Measurements from ENCODE around the gene TRPM1. TPM values are rescaled to one million over a fixed set of nuclear protein-coding genes. Genes with fewer than 3 reads are reported as not detected.

Gene TRPM1
- total RNA-seq, 1 donor from 2014 or later, result not detected

- Histone ChIP-seq H3K4me3 (no peak overlapping the region), H3K4me1 (no peaks in the 10 kb centered on the region), H3K27ac (no peak overlapping the region), H3K36me3 (no peaks in the 10 kb centered on the region), H3K27me3 (no peaks in the 10 kb centered on the region), H3K9me3 (no peaks in the 10 kb centered on the region)
- no peak for DNase-seq (ENCODE audit: low spot score in 2 of 2)
- TF ChIP-seq, protein P1, sequence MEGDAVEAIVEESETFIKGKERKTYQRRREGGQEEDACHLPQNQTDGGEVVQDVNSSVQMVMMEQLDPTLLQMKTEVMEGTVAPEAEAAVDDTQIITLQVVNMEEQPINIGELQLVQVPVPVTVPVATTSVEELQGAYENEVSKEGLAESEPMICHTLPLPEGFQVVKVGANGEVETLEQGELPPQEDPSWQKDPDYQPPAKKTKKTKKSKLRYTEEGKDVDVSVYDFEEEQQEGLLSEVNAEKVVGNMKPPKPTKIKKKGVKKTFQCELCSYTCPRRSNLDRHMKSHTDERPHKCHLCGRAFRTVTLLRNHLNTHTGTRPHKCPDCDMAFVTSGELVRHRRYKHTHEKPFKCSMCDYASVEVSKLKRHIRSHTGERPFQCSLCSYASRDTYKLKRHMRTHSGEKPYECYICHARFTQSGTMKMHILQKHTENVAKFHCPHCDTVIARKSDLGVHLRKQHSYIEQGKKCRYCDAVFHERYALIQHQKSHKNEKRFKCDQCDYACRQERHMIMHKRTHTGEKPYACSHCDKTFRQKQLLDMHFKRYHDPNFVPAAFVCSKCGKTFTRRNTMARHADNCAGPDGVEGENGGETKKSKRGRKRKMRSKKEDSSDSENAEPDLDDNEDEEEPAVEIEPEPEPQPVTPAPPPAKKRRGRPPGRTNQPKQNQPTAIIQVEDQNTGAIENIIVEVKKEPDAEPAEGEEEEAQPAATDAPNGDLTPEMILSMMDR (IDR thresholded peaks at IDR 0.05), result no peak
- intact Hi-C loops (cut with DNase I), result no loop called here
Observed at GRCh38 chr15:31102374-31103342, 1.1 kb upstream of the TRPM1 start.

DNA sequence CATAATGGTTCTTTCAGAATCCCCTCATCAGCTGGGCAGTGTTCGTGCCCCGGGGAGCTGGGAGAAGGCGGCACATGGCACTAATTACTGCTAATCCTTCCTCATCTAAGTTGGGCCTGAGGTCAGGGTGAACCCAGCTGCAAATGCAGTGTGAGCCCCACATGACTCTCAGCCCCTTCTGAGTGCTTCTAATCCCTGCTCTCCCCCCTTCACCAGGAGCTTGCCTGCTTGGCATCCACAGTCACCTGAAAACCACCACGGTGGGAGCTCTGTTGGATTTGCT is 455 bp upstream of the TRPM1 start:
- intact Hi-C loops (cut with DNase I), result no loop called here
- H3K27ac ChIP-seq, result no peak overlapping the region
- no peaks in the 10 kb centered on the region for H3K9me3 ChIP-seq
- no peaks in the 10 kb centered on the region for H3K36me3 ChIP-seq
- TF ChIP-seq, protein P1 (IDR thresholded peaks at IDR 0.05), result no peak
- H3K4me1 ChIP-seq, result no peaks in the 10 kb centered on the region
- DNase-seq (ENCODE audit: low spot score in 2 of 2), result no peak
- no peak overlapping the region for H3K4me3 ChIP-seq
- H3K27me3 ChIP-seq, result no peaks in the 10 kb centered on the region

GRCh38 chr15:31100738-31101137 is 787 bp downstream of the TRPM1 start:
- DNase-seq (ENCODE audit: low spot score in 2 of 2), result no peak
- H3K27ac ChIP-seq, result no peak overlapping the region
- H3K4me3 ChIP-seq, result no peak overlapping the region
- H3K9me3 ChIP-seq, result no peaks in the 10 kb centered on the region
- intact Hi-C loops (cut with DNase I), result no loop called here
- no peaks in the 10 kb centered on the region for H3K36me3 ChIP-seq
- TF ChIP-seq, protein P1 (IDR thresholded peaks at IDR 0.05), result no peak
- no peaks in the 10 kb centered on the region for H3K27me3 ChIP-seq
- H3K4me1 ChIP-seq, result no peaks in the 10 kb centered on the region

DNA sequence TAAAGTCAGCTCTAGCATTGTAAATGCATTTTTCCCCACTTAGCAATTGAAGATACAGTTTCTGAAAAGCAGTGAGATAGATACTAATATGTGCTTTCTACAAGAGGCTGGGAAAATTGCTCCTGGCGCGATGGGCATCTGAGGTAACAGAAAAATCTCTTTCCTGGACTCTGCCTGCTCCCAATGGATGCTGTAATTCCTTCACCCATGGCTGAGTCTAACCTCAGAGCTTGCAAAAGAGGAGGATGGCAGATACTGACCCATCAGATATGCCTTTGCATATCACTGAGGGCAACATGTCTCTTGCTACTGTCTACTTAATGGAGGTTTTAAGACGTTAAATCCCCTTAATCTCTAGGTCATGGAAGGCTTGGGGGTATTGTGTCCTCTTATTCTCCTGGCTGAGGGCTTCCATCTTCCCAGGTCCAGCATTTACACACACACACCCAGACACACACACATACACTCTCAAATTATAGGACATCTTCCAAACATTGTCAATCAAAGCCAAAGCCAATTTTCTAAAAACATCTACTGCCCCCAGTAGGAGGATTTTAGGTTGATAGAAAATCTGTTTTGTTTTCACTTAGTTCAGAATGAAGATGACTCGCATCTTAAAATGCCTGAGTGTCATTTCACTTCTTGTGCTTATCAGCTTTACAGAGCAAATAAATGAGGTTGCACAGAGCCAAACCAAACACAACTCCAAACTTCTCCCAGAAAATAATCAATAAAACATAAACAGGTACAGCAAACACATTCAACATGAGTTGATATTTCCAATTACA is 2.4 kb downstream of the TRPM1 start:
- H3K4me3 ChIP-seq, result no peak overlapping the region
- intact Hi-C loops (cut with DNase I), result no loop called here
- H3K9me3 ChIP-seq, result no peaks in the 10 kb centered on the region
- H3K27ac ChIP-seq, result no peak overlapping the region
- H3K27me3 ChIP-seq, result no peaks in the 10 kb centered on the region
- TF ChIP-seq, protein P1 (IDR thresholded peaks at IDR 0.05), result no peak
- no peaks in the 10 kb centered on the region for H3K4me1 ChIP-seq
- DNase-seq (ENCODE audit: low spot score in 2 of 2), result no peak
- no peaks in the 10 kb centered on the region for H3K36me3 ChIP-seq

- Histone ChIP-seq H3K4me1 (no peaks in the 10 kb centered on the region), H3K36me3 (no peaks in the 10 kb centered on the region), H3K9me3 (no peaks in the 10 kb centered on the region), H3K4me3 (no peak overlapping the region), H3K27me3 (no peaks in the 10 kb centered on the region), H3K27ac (no peak overlapping the region)
- TF ChIP-seq, protein P1 (IDR thresholded peaks at IDR 0.05), result no peak
- DNase-seq (ENCODE audit: low spot score in 2 of 2), result no peak
- intact Hi-C loops (cut with DNase I), result no loop called here
Observed at GRCh38 chr15:31098491-31098917, 3.0 kb downstream of the TRPM1 start.

All from ascending aorta (tissue), 2 donors.